Liver (tissue), 3 donors: Measurements from ENCODE around the gene EXO1.

Source experiments
- EGR1 ChIP-seq, 2 donors: IDR thresholded peaks; 2 replicates each; pipeline ENCODE4 v1.6.1; 2016 to 2018; ENCODE audit warnings: antibody characterized with exemption in 2 of 2, low read depth in 2 of 2
- GABPA ChIP-seq, 2 donors: IDR thresholded peaks in 1 of 2; conservative IDR thresholded peaks in 1 of 2; 2 replicates each; pipeline ENCODE4 v1.6.1; 2016; ENCODE audit warnings: antibody characterized with exemption in 2 of 2, mild to moderate bottlenecking in 1 of 2, moderate library complexity in 1 of 2
- JUND ChIP-seq, 2 donors: IDR thresholded peaks; 2 replicates each; pipeline ENCODE4 v1.6.1; 2016; ENCODE audit warnings: antibody characterized with exemption in 2 of 2
- RAD21 ChIP-seq, 2 donors: IDR thresholded peaks; 2 replicates each; pipeline ENCODE4 v1.6.1; 2016; ENCODE audit warnings: antibody characterized with exemption in 2 of 2, mild to moderate bottlenecking in 2 of 2
- SP1 ChIP-seq: IDR thresholded peaks from 2 replicates; pipeline ENCODE4 v1.6.1; 2018; ENCODE audit warnings: antibody characterized with exemption, mild to moderate bottlenecking
- TAF1 ChIP-seq: conservative IDR thresholded peaks from 2 replicates; pipeline ENCODE4 v1.6.1; 2016; ENCODE audit warnings: antibody characterized with exemption, mild to moderate bottlenecking
- YY1 ChIP-seq: IDR thresholded peaks from 2 replicates; pipeline ENCODE4 v1.6.1; 2016; ENCODE audit warnings: antibody characterized with exemption, mild to moderate bottlenecking
- TF ChIP-seq, protein P1 (sequence below): fragments of 150-350 bp; IDR thresholded peaks from 2 replicates; pipeline ENCODE4 v1.5.1; 2017; ENCODE audit warnings: improper control_type of control experiment, low read depth, low read length; ENCODE audit not compliant: missing input control
- TF ChIP-seq, protein P2 (sequence below): IDR thresholded peaks from 2 replicates; pipeline ENCODE4 v1.6.1; 2016; ENCODE audit warnings: antibody characterized with exemption, mild to moderate bottlenecking
- TF ChIP-seq, protein P3 (sequence below): IDR thresholded peaks from 2 replicates; pipeline ENCODE4 v1.6.1; 2016; ENCODE audit warnings: antibody characterized with exemption
- TF ChIP-seq, protein P4 (sequence below): IDR thresholded peaks from 2 replicates; pipeline ENCODE4 v1.6.1; 2016; ENCODE audit warnings: antibody characterized with exemption
- TF ChIP-seq, protein P5 (sequence below): IDR thresholded peaks from 2 replicates; pipeline ENCODE4 v1.6.1; 2016; ENCODE audit warnings: antibody characterized with exemption
- donor health status: healthy.
- donor health status: healthy.

DNA sequence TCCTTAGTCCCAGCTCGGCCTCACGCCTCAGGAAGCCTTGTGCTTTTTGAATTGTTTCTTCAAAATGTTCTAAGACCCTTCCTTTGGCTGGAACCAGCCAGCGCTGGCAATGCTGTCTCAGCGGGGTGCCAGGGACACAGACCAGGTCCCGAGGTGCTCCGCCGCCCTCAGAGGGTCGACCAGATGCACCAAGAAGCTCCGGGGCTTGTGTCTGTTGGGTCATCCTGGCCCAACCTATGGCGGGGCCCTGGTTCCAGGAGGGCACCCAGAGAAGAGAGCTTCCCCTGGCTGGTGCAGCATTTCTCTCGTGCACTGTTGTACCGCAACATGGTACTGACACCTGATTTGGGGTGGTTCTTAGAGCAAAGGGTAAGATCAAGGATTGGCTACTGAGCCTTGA is 69.5 kb downstream of the EXO1 start:
- TF ChIP-seq, protein P1, sequence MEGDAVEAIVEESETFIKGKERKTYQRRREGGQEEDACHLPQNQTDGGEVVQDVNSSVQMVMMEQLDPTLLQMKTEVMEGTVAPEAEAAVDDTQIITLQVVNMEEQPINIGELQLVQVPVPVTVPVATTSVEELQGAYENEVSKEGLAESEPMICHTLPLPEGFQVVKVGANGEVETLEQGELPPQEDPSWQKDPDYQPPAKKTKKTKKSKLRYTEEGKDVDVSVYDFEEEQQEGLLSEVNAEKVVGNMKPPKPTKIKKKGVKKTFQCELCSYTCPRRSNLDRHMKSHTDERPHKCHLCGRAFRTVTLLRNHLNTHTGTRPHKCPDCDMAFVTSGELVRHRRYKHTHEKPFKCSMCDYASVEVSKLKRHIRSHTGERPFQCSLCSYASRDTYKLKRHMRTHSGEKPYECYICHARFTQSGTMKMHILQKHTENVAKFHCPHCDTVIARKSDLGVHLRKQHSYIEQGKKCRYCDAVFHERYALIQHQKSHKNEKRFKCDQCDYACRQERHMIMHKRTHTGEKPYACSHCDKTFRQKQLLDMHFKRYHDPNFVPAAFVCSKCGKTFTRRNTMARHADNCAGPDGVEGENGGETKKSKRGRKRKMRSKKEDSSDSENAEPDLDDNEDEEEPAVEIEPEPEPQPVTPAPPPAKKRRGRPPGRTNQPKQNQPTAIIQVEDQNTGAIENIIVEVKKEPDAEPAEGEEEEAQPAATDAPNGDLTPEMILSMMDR = no peak
- TF ChIP-seq EGR1 (IDR thresholded peaks at IDR 0.05; ENCODE audit: low read depth in 2 of 2) (no peak), RAD21 (IDR thresholded peaks at IDR 0.05) (no peak), GABPA (IDR thresholded peaks at IDR 0.05 in 1 of 2, conservative IDR thresholded peaks at IDR 0.05 in 1 of 2) (no peak), YY1 (no peak), TAF1 (no peak), SP1 (no peak), JUND (IDR thresholded peaks at IDR 0.05) (no peak)
- TF ChIP-seq, protein P2, sequence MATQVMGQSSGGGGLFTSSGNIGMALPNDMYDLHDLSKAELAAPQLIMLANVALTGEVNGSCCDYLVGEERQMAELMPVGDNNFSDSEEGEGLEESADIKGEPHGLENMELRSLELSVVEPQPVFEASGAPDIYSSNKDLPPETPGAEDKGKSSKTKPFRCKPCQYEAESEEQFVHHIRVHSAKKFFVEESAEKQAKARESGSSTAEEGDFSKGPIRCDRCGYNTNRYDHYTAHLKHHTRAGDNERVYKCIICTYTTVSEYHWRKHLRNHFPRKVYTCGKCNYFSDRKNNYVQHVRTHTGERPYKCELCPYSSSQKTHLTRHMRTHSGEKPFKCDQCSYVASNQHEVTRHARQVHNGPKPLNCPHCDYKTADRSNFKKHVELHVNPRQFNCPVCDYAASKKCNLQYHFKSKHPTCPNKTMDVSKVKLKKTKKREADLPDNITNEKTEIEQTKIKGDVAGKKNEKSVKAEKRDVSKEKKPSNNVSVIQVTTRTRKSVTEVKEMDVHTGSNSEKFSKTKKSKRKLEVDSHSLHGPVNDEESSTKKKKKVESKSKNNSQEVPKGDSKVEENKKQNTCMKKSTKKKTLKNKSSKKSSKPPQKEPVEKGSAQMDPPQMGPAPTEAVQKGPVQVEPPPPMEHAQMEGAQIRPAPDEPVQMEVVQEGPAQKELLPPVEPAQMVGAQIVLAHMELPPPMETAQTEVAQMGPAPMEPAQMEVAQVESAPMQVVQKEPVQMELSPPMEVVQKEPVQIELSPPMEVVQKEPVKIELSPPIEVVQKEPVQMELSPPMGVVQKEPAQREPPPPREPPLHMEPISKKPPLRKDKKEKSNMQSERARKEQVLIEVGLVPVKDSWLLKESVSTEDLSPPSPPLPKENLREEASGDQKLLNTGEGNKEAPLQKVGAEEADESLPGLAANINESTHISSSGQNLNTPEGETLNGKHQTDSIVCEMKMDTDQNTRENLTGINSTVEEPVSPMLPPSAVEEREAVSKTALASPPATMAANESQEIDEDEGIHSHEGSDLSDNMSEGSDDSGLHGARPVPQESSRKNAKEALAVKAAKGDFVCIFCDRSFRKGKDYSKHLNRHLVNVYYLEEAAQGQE = no peak
- TF ChIP-seq, protein P3, sequence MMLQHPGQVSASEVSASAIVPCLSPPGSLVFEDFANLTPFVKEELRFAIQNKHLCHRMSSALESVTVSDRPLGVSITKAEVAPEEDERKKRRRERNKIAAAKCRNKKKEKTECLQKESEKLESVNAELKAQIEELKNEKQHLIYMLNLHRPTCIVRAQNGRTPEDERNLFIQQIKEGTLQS = no peak
- TF ChIP-seq, protein P4, sequence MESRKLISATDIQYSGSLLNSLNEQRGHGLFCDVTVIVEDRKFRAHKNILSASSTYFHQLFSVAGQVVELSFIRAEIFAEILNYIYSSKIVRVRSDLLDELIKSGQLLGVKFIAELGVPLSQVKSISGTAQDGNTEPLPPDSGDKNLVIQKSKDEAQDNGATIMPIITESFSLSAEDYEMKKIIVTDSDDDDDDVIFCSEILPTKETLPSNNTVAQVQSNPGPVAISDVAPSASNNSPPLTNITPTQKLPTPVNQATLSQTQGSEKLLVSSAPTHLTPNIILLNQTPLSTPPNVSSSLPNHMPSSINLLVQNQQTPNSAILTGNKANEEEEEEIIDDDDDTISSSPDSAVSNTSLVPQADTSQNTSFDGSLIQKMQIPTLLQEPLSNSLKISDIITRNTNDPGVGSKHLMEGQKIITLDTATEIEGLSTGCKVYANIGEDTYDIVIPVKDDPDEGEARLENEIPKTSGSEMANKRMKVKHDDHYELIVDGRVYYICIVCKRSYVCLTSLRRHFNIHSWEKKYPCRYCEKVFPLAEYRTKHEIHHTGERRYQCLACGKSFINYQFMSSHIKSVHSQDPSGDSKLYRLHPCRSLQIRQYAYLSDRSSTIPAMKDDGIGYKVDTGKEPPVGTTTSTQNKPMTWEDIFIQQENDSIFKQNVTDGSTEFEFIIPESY = no peak
- TF ChIP-seq, protein P5, sequence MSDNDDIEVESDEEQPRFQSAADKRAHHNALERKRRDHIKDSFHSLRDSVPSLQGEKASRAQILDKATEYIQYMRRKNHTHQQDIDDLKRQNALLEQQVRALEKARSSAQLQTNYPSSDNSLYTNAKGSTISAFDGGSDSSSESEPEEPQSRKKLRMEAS = no peak
